Measurements from ENCODE around the gene STRIP2. TPM values are rescaled to one million over a fixed set of nuclear protein-coding genes. Genes with fewer than 3 reads are reported as not detected.
"Not testable (repeated sequence)": the region's sequence is repeated elsewhere in the genome, so short reads cannot be mapped to it uniquely, and the experiment has no call there.

STRIP2 gene
- polyA plus RNA-seq, 5 donors = 4.6 to 6.2 (median 6.0) TPM

GRCh38 chr7:129452589-129453231, 18.5 kb downstream of the STRIP2 start:
- DNase-seq = no peak

GRCh38 chr7:129453510-129454248, 19.4 kb downstream of the STRIP2 start:
- DNase-seq = no peak

GRCh38 chr7:129454249-129454551, 20.0 kb downstream of the STRIP2 start:
- no peak for DNase-seq

DNA sequence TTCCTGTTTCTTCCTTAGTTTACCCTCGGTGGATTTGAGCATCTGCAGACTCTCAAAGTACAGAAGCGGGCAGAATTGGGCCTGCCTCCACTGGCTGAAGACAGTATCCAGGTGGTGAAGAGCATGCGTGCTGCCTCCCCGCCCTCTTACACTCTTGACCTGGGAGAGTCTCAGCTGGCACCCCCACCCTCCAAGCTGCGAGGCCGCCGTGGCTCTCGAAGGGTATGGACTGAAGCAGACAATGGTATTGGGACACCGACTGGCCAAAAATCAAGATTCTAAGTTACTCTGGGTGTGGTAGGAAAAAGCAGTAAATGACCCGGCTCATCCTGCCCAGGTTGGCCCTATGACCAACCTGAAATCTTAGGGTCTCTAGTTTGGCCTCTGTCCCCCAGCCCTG, 22.2 kb downstream of the STRIP2 start:
- DNase-seq = no peak

- no peak for DNase-seq
Observed at GRCh38 chr7:129457101-129457500, 22.9 kb downstream of the STRIP2 start.

DNA sequence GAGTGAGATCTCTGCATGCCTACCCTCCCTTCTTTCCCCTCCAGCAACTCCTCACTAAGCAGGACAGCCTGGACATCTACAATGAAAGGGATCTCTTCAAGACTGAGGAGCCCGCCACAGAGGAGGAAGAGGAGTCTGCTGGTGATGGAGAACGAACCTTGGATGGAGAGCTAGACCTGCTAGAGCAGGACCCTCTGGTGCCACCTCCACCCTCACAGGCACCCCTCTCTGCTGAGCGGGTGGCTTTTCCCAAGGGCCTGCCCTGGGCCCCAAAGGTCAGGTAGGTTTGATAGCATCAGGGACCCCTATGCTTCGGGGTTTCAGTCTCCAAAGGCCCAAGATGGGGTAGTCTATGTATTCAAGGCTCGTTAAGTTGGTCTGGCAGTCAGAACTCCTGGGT, 23.9 kb downstream of the STRIP2 start:
- DNase-seq = no peak

- DNase-seq = no peak
Observed at GRCh38 chr7:129461809-129462208, 27.6 kb downstream of the STRIP2 start.

DNA sequence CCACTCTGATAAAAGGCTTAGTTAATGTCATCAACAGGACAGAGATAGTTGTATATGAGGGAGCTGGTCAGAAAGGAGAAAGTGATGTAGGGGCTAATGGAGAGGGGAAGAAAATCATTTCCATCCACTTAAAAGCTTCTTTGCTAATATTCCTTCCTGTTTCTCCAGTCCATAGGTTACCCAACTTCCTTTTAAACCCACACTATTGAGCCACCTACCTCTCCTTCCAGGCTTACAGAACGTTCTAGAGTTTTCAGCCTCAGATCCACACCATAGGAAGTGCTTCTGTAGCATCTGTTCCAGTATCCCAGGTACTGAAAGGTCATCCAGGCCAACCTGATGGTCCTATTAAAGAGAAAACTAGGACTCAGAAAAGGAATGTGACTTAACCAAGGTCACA, 28.2 kb downstream of the STRIP2 start:
- DNase-seq = no peak

GRCh38 chr7:129464194-129464593, 30.0 kb downstream of the STRIP2 start:
- no peak for DNase-seq

DNA sequence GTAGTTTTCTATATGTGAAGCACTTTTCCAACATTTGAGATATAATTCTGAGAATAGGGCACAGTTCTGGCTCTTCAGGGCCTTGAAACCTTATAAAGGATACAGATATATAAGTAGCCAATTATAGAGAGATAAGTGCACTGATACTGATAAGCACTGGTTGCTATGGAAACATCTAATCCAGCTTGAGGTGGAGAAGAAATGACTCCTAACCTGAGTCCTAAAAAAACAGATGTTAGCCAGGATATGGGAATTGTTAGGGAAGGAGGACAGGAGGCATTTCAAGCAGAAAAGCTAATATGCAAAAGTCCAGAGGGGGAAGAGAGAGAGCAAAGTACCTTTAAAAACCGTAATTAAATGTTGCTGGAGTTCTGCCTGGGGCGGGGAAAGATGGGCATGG, 30.8 kb downstream of the STRIP2 start:
- no peak for DNase-seq

DNA sequence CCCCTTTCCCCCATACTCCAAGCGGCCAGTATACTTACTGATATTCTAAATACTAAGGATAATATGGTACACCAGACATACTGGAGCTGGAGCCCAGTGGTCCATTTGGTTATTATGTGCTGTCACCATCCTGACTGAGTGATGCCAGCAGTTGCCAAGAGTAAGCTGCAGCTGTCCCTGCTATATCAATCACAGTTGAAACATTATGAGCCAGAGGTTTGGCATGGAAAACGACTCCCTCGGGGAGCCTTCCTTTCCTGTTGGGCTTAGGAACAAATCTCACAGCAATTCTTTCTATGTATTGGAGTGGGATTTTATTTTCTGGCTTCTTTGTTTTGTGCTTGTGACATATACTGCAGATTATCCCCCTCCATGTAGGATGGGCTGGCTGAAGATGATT, 32.6 kb downstream of the STRIP2 start:
- no peak for DNase-seq

- no peak for DNase-seq
Observed at GRCh38 chr7:129468087-129468486, 33.9 kb downstream of the STRIP2 start.

GRCh38 chr7:129468547-129468946, 34.3 kb downstream of the STRIP2 start:
- no peak for DNase-seq

DNA sequence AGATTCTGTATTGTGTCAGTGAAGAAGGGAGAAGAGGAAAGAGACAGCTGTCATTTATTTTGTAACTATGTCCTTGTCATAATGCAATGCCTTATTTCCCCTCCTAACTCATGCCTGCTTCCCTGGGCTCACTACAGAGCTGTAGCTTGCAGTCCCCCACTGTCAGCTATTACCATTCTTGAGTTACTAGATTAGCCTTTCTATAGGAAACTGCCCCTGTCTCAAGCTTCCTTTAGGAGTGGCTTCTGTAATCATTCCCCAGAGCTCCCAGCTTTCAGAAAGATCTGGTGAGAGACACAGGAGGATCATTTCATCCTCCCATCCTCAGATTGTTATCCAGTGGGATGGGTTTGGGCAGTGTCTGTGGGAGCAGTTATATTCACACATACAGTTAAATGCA, 35.7 kb downstream of the STRIP2 start:
- DNase-seq = no peak

GRCh38 chr7:129470411-129470810, 36.2 kb downstream of the STRIP2 start:
- DNase-seq = no peak

DNA sequence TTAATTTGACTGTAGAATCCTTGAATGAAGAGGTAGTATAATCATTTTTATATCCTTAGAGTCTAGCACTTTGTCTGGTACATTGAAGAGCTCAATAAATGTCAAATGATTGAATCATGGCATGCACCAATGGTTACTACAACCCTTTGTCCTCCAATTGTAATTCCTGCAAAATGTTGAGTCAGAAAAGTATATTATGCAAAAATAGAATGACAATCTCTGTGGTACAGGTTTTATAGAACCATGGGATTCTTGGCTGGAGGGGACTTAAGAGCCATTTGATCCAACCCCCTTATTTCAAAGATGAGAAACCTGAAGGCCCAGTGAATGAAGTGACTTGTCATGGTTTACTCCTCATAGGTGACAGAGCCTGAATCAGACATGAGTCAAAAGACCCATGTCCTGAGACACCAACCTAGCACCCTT, 37.2 kb downstream of the STRIP2 start:
- DNase-seq = no peak

- DNase-seq = not testable (repeated sequence)
Observed at GRCh38 chr7:129475931-129476330, 41.7 kb downstream of the STRIP2 start.

GRCh38 chr7:129476398-129476797, 42.2 kb downstream of the STRIP2 start:
- not testable (repeated sequence) for DNase-seq

GRCh38 chr7:129479831-129480230, 45.6 kb downstream of the STRIP2 start:
- no peak for DNase-seq

DNA sequence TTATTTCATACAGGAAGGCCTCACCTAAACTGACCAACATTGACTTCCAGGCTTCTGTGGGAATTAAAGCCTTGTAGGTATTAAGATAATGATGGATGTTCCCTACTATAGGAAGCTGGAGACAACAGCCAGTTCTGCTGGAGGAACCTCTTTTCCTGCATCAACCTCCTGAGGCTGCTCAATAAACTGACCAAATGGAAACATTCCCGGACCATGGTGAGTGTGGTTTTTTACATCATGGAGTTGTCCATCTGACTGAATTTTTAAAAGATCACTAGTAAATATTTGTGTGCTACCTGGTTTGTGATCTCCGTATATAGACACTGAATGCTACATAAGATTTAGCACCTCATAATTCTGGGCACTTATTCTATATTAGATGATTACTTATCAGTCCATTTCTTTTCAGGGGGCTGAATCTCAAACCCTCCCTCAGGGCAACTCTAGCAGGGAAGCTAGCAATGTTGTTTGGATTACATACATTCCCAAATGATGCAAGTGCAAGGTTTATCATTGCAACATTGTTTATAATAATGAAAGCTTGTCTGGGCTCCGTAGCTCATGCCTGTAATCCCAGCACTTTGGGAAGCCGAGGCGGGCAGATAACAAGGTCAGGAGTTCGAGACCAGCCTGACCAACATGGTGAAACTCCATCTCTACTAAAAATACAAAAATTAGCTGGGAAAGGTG, 46.6 kb downstream of the STRIP2 start:
- DNase-seq = no peak

DNA sequence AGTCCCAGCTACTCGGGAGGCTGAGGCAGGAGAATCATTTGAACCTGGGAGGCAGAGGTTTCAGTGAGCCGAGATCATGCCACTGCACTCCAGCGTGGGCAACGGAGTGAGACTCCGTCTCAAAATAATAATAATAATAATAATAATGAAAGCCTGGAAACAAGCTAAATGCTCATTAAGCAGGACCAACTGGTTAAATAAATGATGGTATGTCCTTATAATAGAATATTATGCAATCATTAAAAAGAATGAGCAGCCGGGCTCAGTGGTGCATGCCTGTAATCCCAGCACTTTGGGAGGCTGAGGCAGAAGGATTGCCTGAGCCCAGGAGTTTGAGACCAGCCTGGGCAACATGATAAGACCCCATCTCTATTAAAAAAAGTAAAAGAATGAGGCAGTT, 47.1 kb downstream of the STRIP2 start:
- not testable (repeated sequence) for DNase-seq

DNA sequence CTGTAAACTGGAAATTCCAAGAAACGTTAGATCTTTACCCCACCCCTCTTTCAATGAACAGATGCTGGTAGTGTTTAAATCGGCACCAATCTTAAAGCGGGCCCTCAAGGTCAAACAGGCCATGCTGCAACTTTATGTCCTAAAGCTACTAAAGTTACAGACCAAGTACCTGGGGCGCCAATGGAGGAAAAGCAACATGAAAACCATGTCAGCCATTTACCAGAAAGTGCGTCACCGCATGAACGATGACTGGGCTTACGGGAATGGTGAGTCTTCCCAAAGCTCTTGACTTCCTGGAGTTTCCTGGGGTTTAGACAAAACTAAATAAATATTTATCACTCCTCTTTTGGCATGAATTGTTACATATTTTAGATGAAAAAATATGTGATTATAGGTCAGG, 48.5 kb downstream of the STRIP2 start:
- DNase-seq = no peak

DNA sequence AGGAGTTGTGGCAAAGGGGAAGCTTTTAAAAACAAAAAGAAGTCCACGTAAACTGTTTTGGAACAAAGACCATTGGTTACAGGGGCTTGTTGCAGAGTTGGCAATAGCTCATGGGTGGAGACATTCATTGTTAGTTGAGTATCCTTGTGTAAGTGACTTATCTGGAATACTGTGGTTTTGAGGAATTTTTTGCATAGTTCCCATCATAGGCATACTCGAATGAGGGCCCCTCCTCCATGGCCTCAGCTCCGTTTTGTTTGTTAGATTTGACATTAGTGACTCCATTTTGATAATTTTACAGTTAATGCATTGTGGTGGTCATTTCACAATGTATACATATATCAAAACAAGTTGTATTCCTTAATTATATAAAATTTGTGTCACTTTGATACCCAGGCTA, 55.3 kb downstream of the STRIP2 start:
- DNase-seq = no peak
